Stimulated activated CD8-positive, alpha-beta memory T cell treated with anti-CD3 and anti-CD28 coated beads, Interleukin-7, amount 100 ng/mL, for 1 hour (primary cell): ENCODE data around the gene SGMS1.
"Not testable (repeated sequence)": the region's sequence is repeated elsewhere in the genome, so short reads cannot be mapped to it uniquely, and the experiment has no call there.

Experiments used
- DNase-seq, 2 donors: peaks; one replicate each; pipeline ENCODE4 v3.0.0-alpha.2; 2020; ENCODE audit warnings: low read depth in 2 of 2

Gene SGMS1

GRCh38 chr10:50510517-50511473 is 113.0 kb downstream of the SGMS1 start:
- DNase-seq, result no peak

DNA sequence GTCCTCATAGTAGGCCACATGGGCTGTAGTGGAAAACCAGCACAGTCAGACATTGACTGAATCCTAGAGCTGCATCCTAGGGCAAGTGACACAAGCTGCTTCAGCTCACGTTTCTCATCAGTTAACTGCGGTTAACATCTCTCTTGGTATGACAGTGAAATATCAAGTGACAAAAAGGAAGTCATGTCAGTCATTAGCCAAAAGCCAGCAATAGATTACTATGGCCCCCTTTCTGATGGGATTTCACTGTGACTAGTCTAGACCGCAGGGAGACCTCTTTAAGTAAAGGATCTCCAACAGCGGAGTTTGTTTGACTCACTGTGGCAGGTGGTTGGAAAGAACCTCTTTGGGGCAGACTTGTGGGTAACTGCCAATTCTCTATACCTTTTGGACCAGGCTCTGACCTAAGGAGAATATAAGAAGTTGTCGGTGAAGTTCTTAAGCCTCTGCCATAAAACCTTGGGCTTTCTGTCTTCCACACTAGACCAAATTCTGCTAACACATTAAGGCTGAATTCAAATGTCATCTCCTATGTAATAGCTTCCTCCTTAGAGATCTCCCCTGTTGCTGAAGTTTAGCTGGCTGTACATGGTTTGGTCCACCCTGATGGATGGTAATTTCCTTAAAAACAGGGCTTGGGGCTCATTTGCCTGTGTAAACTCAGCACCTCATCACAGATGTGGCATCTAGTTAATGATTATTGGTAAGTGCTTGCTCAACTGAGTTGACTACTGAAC is 115.3 kb downstream of the SGMS1 start:
- DNase-seq, result no peak

DNA sequence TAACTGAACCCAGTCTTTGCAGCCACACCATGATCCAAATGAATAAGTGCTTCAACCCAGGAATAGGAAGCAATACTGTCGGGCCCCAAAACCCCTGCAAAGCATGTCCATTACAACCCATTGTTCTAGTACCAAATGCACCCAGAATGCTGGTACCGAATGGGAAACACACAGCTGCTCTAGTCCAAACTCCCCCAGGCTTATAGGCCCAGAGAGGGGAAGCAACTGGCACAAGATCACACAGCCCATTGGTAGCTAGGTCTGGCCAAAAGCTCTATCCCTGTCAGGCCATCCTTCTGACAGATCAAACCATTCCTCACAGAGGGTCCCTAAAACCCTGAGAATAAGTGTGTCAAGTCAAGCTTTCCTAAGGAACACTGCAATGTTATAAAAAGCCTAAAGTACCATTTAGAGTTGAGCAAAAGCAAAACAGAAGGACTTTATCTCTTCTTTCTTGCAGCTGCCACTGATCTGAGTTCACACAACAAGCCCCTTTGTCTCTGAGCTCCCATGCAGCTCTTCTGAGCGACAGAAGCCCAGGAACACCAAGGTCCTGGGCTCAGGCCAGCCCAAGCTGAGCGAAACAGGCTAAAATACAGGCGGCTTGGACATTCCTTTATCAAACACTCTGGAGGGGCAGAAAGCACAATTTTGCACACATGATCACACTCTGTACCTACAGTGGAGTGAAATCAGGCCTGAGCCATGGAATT is 116.7 kb downstream of the SGMS1 start:
- DNase-seq, result no peak

GRCh38 chr10:50504389-50504788 is 119.4 kb downstream of the SGMS1 start:
- DNase-seq, result no peak

GRCh38 chr10:50503661-50504320 is 120.0 kb downstream of the SGMS1 start:
- DNase-seq, result no peak

DNA sequence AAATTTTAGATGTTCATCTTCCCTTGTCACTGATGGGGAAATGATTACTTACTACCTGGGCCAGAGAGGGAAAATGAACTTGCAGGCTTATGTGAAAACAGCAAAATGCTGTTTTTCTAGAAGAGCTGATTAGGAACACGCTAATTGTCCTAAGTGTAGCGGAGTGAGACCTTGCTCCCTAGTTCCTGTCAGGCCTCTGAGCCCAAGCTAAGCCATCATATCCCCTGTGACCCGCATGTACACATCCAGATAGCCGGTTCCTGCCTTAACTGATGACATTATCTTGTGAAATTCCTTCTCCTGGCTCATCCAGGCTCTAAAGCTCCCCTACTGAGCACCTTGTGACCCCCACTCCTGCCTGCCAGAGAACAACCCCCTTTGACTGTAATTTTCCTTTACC is 120.6 kb downstream of the SGMS1 start:
- not testable (repeated sequence) for DNase-seq

DNA sequence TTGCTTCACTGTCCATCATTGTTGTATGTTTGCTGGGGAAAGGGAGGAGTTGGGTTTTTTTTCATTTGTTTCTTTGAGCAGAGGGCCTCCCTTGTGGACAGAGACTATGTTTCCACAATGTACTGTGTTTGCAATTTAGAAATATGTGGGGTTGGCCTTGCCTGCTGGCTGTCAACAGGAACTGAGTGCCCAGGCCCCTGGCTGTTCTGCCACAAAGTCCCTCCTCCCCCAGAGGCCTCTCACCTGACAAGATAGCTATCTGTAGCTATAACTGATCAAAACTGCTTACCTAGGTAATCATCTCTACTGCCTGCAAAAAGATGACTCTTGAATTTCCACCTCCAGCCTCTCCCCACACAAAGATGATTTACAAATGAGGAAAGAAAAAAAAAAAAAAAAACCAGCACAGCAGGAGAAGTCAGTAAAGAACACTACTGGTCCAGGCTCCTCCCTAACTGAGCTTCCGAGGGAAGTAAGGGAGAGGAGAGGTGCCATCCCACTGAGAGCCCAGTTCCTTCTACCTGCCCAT is 121.8 kb downstream of the SGMS1 start:
- no peak for DNase-seq

DNA sequence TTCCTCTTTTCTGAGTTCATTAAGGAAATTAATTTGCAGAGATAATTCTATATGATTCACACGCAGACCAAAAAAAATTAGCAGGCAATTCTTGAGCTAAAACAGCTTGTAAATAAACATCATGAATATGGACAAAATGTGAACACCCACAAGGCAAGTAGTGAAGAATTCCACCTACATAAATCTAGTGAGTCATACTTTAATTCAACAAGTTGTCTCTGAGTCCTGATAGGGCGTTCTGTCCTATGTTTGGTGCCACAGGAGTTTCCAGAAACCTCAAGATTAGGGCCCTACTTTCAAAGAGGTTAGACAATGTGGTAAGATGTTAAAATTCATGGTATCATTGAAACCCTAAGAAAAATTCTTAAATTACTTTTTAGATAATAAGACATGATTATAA is 122.3 kb downstream of the SGMS1 start:
- no peak for DNase-seq

DNA sequence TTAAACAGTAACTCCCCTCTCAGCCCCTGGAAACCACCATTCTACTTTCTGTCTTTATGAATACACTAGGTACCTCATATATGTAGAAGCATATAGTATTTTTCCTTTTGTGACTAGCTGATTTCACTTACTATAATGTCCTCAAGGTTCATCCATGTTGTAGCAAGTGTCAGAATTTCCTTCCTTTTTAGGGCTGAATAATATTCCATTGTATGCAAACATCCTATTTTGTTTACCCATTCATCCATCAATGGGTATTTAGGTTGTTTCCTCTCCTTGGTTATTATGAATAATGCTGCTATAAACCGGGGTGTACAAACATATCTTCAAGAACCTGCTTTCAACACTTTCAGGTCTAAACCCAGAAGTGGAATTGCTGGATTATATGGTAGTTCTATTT is 125.3 kb downstream of the SGMS1 start:
- no peak for DNase-seq

GRCh38 chr10:50497758-50498157 is 126.0 kb downstream of the SGMS1 start:
- DNase-seq, result no peak

GRCh38 chr10:50496228-50496627 is 127.5 kb downstream of the SGMS1 start:
- no peak for DNase-seq

DNA sequence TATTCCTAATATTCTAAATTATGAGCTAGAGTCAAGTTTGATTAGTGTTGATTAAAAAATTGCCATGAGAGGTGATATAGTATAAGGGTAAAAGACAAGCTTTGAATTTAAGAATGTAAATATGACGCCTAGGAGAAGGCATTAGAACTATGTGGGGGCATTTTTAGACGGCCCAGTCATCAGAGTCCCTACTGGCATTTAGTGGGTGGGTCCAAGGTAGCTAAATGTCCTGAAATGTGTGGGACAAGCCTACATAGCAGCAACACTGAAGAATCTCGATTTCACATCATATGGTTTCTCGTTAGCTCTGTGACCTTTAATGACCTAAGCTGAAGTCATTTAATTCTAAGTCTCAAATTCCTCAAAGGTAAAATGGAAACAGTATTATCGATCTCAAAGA is 133.5 kb downstream of the SGMS1 start:
- no peak for DNase-seq

DNA sequence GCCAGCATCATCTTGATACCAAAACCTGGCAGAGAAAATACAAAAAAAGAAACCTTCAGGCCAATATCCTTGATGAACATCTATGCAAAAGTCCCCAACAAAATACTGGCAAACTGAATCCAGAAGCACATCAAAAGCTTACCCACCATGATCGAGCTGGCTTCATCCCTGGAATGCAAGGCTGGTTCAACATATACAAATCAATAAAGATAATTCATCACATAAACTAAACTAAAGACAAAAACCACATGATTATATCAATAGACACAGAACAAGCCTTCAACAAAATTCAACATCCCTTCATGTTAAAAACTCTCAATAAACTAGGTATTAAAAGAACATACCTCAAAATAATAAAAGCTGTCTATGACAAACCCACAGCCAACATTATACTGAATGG is 139.2 kb downstream of the SGMS1 start:
- not testable (repeated sequence) for DNase-seq

- DNase-seq, result no peak
These were observed 143.4 kb downstream of the SGMS1 start for GRCh38 chr10:50480054-50481007.

GRCh38 chr10:50477287-50478203 is 146.2 kb downstream of the SGMS1 start:
- no peak for DNase-seq

- no peak for DNase-seq
These were observed 150.0 kb downstream of the SGMS1 start for GRCh38 chr10:50473756-50474155.

DNA sequence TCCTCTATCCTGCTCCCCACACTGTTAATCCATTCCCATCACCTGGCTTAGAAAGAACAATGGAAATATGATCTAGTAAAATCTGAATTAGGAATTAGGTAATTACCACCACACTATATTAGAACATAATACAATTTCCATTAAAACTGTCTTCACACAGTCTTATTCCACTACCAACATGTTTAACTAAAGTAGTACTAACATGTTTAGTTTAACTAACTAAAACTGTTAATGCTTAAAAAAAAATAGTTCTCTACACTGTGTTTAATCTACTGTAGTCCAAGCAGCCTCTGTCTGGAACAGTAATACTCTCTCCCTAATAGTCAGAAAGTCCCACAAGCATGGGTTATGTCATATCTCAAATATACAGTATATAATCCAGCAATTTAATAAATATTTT is 150.8 kb downstream of the SGMS1 start:
- no peak for DNase-seq

GRCh38 chr10:50471583-50471975 is 152.2 kb downstream of the SGMS1 start:
- no peak for DNase-seq
